HepG2 (cell line): ENCODE data around the gene SSNA1. TPM values are rescaled to one million over a fixed set of nuclear protein-coding genes. Genes with fewer than 3 reads are reported as not detected.
A peak's percentile ranks its signal among the peaks of the same experiment; 100 is the strongest.

Experiments
- CBX2 ChIP-seq, 2 experiments: fragments of 200-600 bp in 1 of 2; sonication (generic); formaldehyde crosslinking in 1 of 2; IDR thresholded peaks; 2 replicates each; pipeline versions ENCODE4 v1.7.0 to v1.8.1; 2018 to 2022; ENCODE audit warnings: low read depth in 2 of 2, low read length in 1 of 2, mild to moderate bottlenecking in 1 of 2, missing genetic modification reagents in 1 of 2
- CHCHD3 ChIP-seq: sonication (generic); formaldehyde crosslinking; IDR thresholded peaks from 2 replicates; pipeline ENCODE4 v1.8.0; 2022; ENCODE audit warnings: mild to moderate bottlenecking, missing genetic modification reagents, moderate library complexity
- FLYWCH1 ChIP-seq: sonication (generic); formaldehyde crosslinking; IDR thresholded peaks from 2 replicates; pipeline ENCODE4 v1.8.1; 2023; ENCODE audit warnings: mild to moderate bottlenecking, missing genetic modification reagents
- FOSL2 ChIP-seq: sonication (generic); formaldehyde crosslinking; IDR thresholded peaks from 2 replicates; pipeline ENCODE4 v1.4.0; 2020; ENCODE audit warnings: missing genetic modification reagents
- HDAC2 ChIP-seq: sonication (generic); formaldehyde crosslinking; IDR thresholded peaks from 2 replicates; pipeline ENCODE4 v1.4.0; 2020; ENCODE audit warnings: missing genetic modification reagents
- KMT2B ChIP-seq: IDR thresholded peaks from 2 replicates; pipeline ENCODE4 v1.6.1; 2016; ENCODE audit warnings: missing genetic modification reagents, missing compliant biosample characterization
- MAF1 ChIP-seq: sonication (generic); formaldehyde crosslinking; IDR thresholded peaks from 2 replicates; pipeline ENCODE4 v1.5.0; 2020; ENCODE audit warnings: missing genetic modification reagents, borderline replicate concordance
- MAZ ChIP-seq, 2 experiments: sonication (generic) in 1 of 2; formaldehyde crosslinking in 1 of 2; IDR thresholded peaks; 2 replicates each; pipeline versions ENCODE4 v1.5.0 to v1.6.1; 2012 to 2020; ENCODE audit warnings: low read depth in 2 of 2, mild to moderate bottlenecking in 2 of 2, borderline replicate concordance in 1 of 2, improper control_type of control experiment in 1 of 2, low read length in 1 of 2, missing genetic modification reagents in 1 of 2, moderate library complexity in 1 of 2
- NFIC ChIP-seq: IDR thresholded peaks from 2 replicates; pipeline ENCODE4 v1.6.1; 2012; ENCODE audit warnings: mild to moderate bottlenecking, low read length, inconsistent platforms
- NFYB ChIP-seq: sonication (generic); formaldehyde crosslinking; IDR thresholded peaks from 2 replicates; pipeline ENCODE4 v1.4.0; 2020; ENCODE audit warnings: missing genetic modification reagents
- SOX6 ChIP-seq, 2 experiments: fragments of 450-650 bp in 1 of 2; sonication (generic) in 1 of 2; formaldehyde crosslinking in 1 of 2; IDR thresholded peaks; 2 replicates each; pipeline versions ENCODE4 v1.4.0 to v1.6.1; 2017 to 2020; ENCODE audit warnings: antibody characterized with exemption in 1 of 2, mild to moderate bottlenecking in 1 of 2, missing genetic modification reagents in 1 of 2
- ZGPAT ChIP-seq: IDR thresholded peaks from 2 replicates; pipeline ENCODE4 v1.6.1; 2016; ENCODE audit warnings: mild to moderate bottlenecking
- ZNF20 ChIP-seq: sonication (generic); formaldehyde crosslinking; IDR thresholded peaks from 2 replicates; pipeline ENCODE4 v1.4.0; 2020; ENCODE audit warnings: mild to moderate bottlenecking, moderate library complexity, missing genetic modification reagents
- ZNF326 ChIP-seq: sonication (generic); formaldehyde crosslinking; IDR thresholded peaks from 2 replicates; pipeline ENCODE4 v1.4.0; 2020; ENCODE audit warnings: missing genetic modification reagents, borderline replicate concordance
- ZNF510 ChIP-seq: sonication (generic); formaldehyde crosslinking; IDR thresholded peaks from 2 replicates; pipeline ENCODE4 v1.4.0; 2020; ENCODE audit warnings: low read depth, mild to moderate bottlenecking, missing genetic modification reagents
- ZNF546 ChIP-seq: sonication (generic); formaldehyde crosslinking; conservative IDR thresholded peaks from 2 replicates; pipeline ENCODE4 v1.8.1; 2023; ENCODE audit warnings: mild to moderate bottlenecking, missing genetic modification reagents
- ZNF605 ChIP-seq: sonication (generic); formaldehyde crosslinking; IDR thresholded peaks from 2 replicates; pipeline ENCODE4 v1.8.0; 2022; ENCODE audit warnings: mild to moderate bottlenecking, missing genetic modification reagents
- ZNF672 ChIP-seq: sonication (generic); formaldehyde crosslinking; IDR thresholded peaks from 2 replicates; pipeline ENCODE4 v1.8.1; 2022; ENCODE audit warnings: missing genetic modification reagents
- ZNF737 ChIP-seq: sonication (generic); formaldehyde crosslinking; IDR thresholded peaks from 2 replicates; pipeline ENCODE4 v1.5.0; 2020; ENCODE audit warnings: missing genetic modification reagents, mild to moderate bottlenecking, borderline replicate concordance
- ZNF781 ChIP-seq: sonication (generic); formaldehyde crosslinking; IDR thresholded peaks from 2 replicates; pipeline ENCODE4 v1.5.1; 2020; ENCODE audit warnings: borderline replicate concordance, mild to moderate bottlenecking, missing genetic modification reagents; ENCODE audit errors: not compliant biosample characterization
- ZNF850 ChIP-seq: sonication (generic); formaldehyde crosslinking; conservative IDR thresholded peaks from 2 replicates; pipeline ENCODE4 v1.9.0; 2021; ENCODE audit warnings: mild to moderate bottlenecking, missing genetic modification reagents
- polyA plus RNA-seq, 8 experiments: library from polyadenylated mRNA; depleted of rRNA in 3 of 8; stranded (reverse) in 7 of 8; unstranded in 1 of 8; fragments of >200 nt; fragmentation: Illumina TruSeq in 4 of 8; extraction: Trizol in 4 of 8; gene quantifications; 2 replicates each; pipeline versions ENCODE4 v1.2.1 to v1.2.3, GENCODE V29; 2011 to 2016; ENCODE audit warnings: low read depth in 4 of 8, missing spikeins in 1 of 8, mixed read lengths in 1 of 8; ENCODE audit not compliant: insufficient read depth in 1 of 8
- total RNA-seq, 5 experiments: library from RNA; depleted of rRNA; stranded (reverse); fragments of >200 nt; fragmentation: Illumina TruSeq; extraction: Trizol; gene quantifications; 2 replicates each; pipeline ENCODE4 v1.2.3, GENCODE V29; 2016; ENCODE audit warnings: low read depth in 1 of 5
- TF ChIP-seq, protein P1 (sequence below): sonication (generic); formaldehyde crosslinking; IDR thresholded peaks from 2 replicates; pipeline ENCODE4 v1.4.0; 2020; ENCODE audit warnings: missing genetic modification reagents
- TF ChIP-seq, protein P2 (sequence below): sonication (generic); formaldehyde crosslinking; IDR thresholded peaks from 2 replicates; pipeline ENCODE4 v1.8.0; 2022; ENCODE audit warnings: mild to moderate bottlenecking, missing genetic modification reagents; ENCODE audit not compliant: insufficient replicate concordance

The SSNA1 gene
- total and polyA plus RNA-seq, 2 of the 13 experiments (the other 11 are each of a cell fraction or from before 2014, with no cell fraction given) = 35.9 to 49.4 TPM

- TF ChIP-seq NFYB (CRISPR knock-in tag) = no peak
- TF ChIP-seq ZNF781 (CRISPR knock-in tag) = no peak
- no peak for TF ChIP-seq ZNF737
- TF ChIP-seq HDAC2 (CRISPR knock-in tag) = peak; percentile 60; the same call in 1 of the 2 replicates
- TF ChIP-seq, protein P1, sequence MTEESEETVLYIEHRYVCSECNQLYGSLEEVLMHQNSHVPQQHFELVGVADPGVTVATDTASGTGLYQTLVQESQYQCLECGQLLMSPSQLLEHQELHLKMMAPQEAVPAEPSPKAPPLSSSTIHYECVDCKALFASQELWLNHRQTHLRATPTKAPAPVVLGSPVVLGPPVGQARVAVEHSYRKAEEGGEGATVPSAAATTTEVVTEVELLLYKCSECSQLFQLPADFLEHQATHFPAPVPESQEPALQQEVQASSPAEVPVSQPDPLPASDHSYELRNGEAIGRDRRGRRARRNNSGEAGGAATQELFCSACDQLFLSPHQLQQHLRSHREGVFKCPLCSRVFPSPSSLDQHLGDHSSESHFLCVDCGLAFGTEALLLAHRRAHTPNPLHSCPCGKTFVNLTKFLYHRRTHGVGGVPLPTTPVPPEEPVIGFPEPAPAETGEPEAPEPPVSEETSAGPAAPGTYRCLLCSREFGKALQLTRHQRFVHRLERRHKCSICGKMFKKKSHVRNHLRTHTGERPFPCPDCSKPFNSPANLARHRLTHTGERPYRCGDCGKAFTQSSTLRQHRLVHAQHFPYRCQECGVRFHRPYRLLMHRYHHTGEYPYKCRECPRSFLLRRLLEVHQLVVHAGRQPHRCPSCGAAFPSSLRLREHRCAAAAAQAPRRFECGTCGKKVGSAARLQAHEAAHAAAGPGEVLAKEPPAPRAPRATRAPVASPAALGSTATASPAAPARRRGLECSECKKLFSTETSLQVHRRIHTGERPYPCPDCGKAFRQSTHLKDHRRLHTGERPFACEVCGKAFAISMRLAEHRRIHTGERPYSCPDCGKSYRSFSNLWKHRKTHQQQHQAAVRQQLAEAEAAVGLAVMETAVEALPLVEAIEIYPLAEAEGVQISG (CRISPR knock-in tag) = peak; percentile 54; the same call in 1 of the 2 replicates
- no peak for TF ChIP-seq NFIC
- no peak for TF ChIP-seq FLYWCH1 (CRISPR knock-in tag)
- no peak for TF ChIP-seq ZGPAT (CRISPR knock-in tag)
- no peak for TF ChIP-seq MAZ (IDR thresholded peaks at IDR 0.05; ENCODE audit: borderline replicate concordance, low read depth, low read length)
- TF ChIP-seq MAZ (CRISPR knock-in tag; IDR thresholded peaks at IDR 0.05; ENCODE audit: low read depth) = peak; percentile 64
- TF ChIP-seq MAF1 (CRISPR knock-in tag) = 0 out of 2 replicates have a peak, but pooled peaks have one; percentile 51
- TF ChIP-seq CHCHD3 (CRISPR knock-in tag) = no peak
- TF ChIP-seq ZNF510 (CRISPR knock-in tag) = no peak
- TF ChIP-seq ZNF326 = no peak; the same call in 1 of the 2 replicates
- no peak for TF ChIP-seq ZNF850 (CRISPR knock-in tag)
- TF ChIP-seq ZNF20 (CRISPR knock-in tag) = no peak
- TF ChIP-seq KMT2B (CRISPR knock-in tag) = 0 out of 2 replicates have a peak, but pooled peaks have one; percentile 9
- peak; percentile 22; the same call in 1 of the 2 replicates for TF ChIP-seq ZNF605 (CRISPR knock-in tag)
- TF ChIP-seq, protein P2, sequence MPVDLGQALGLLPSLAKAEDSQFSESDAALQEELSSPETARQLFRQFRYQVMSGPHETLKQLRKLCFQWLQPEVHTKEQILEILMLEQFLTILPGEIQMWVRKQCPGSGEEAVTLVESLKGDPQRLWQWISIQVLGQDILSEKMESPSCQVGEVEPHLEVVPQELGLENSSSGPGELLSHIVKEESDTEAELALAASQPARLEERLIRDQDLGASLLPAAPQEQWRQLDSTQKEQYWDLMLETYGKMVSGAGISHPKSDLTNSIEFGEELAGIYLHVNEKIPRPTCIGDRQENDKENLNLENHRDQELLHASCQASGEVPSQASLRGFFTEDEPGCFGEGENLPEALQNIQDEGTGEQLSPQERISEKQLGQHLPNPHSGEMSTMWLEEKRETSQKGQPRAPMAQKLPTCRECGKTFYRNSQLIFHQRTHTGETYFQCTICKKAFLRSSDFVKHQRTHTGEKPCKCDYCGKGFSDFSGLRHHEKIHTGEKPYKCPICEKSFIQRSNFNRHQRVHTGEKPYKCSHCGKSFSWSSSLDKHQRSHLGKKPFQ (CRISPR knock-in tag) = peak; percentile 67
- no peak for TF ChIP-seq CBX2 (IDR thresholded peaks at IDR 0.05; ENCODE audit: low read depth, low read length)
- no peak for TF ChIP-seq CBX2 (CRISPR knock-in tag; IDR thresholded peaks at IDR 0.05; ENCODE audit: low read depth)
- no peak for TF ChIP-seq SOX6 (IDR thresholded peaks at IDR 0.05)
- TF ChIP-seq SOX6 (CRISPR knock-in tag; IDR thresholded peaks at IDR 0.05) = no peak
- TF ChIP-seq FOSL2 (CRISPR knock-in tag) = no peak
- peak; percentile 59 for TF ChIP-seq ZNF546 (CRISPR knock-in tag)
- no peak for TF ChIP-seq ZNF672 (CRISPR knock-in tag)
Measured at GRCh38 chr9:137235424-137236237, 47.2 kb downstream of the SSNA1 start (continued).
